Neural cell (in vitro differentiated cells): ENCODE data around the gene P3R3URF. TPM values are rescaled to one million over a fixed set of nuclear protein-coding genes. Genes with fewer than 3 reads are reported as not detected.

Source experiments
- H2AFZ ChIP-seq: fragments of 200-600, 300-800 bp; sonication (generic), shearing (Covaris generic); 2 replicates; pipeline ENCODE4 v1.6.0; 2014; ENCODE audit warnings: low read depth, mild to moderate bottlenecking, antibody characterized with exemption, low read length, moderate library complexity
- H3F3A ChIP-seq: fragments of 200-600 bp; shearing (Covaris generic); 2 replicates; pipeline ENCODE4 v1.6.1; 2016; ENCODE audit warnings: mild to moderate bottlenecking, moderate library complexity, mixed read lengths, antibody characterized with exemption, low read length; ENCODE audit not compliant: insufficient read depth, poor library complexity, severe bottlenecking
- H3K27ac ChIP-seq: fragments of 200-600, 300-800 bp; sonication (generic), shearing (Covaris generic); 2 replicates; pipeline ENCODE4 v1.5.1; 2014; ENCODE audit warnings: mild to moderate bottlenecking, low read length, moderate library complexity
- H3K27me3 ChIP-seq: fragments of 300-800, 200-600 bp; sonication (generic), shearing (Covaris generic); 2 replicates; pipeline ENCODE4 v1.6.0; 2014; ENCODE audit warnings: mild to moderate bottlenecking, low read depth, low read length, moderate library complexity; ENCODE audit not compliant: insufficient read depth
- H3K36me3 ChIP-seq: fragments of 300-800, 200-600 bp; sonication (generic), shearing (Covaris generic); 2 replicates; pipeline ENCODE4 v1.5.1; 2014; ENCODE audit warnings: mild to moderate bottlenecking, antibody characterized with exemption, low read length, moderate library complexity; ENCODE audit not compliant: insufficient read depth
- H3K4me2 ChIP-seq: fragments of 300-800, 200-600 bp; sonication (generic), shearing (Covaris generic); 2 replicates; pipeline ENCODE4 v1.6.0; 2014; ENCODE audit warnings: mild to moderate bottlenecking, low read length
- H3K4me3 ChIP-seq: fragments of 300-800, 200-600 bp; sonication (generic), shearing (Covaris generic); 2 replicates; pipeline ENCODE4 v1.5.1; 2014; ENCODE audit warnings: mild to moderate bottlenecking, low read length, moderate library complexity
- H3K79me2 ChIP-seq: fragments of 200-600 bp; shearing (Covaris generic); replicated peaks from 2 replicates; pipeline ENCODE4 v1.6.0; 2014; ENCODE audit warnings: mild to moderate bottlenecking, low read length, moderate library complexity; ENCODE audit not compliant: insufficient read depth
- H3K9ac ChIP-seq: fragments of 300-800, 200-600 bp; sonication (generic), shearing (Covaris generic); 2 replicates; pipeline ENCODE4 v1.6.1; 2016; ENCODE audit warnings: mild to moderate bottlenecking, low read length, mixed read lengths
- H3K9me2 ChIP-seq: fragments of 200-600 bp; shearing (Covaris generic); 2 replicates; pipeline ENCODE4 v1.6.1; 2016; ENCODE audit warnings: mild to moderate bottlenecking, low read length, mixed read lengths; ENCODE audit not compliant: insufficient read depth
- H3K9me3 ChIP-seq: fragments of 200-600, 300-800 bp; sonication (generic), shearing (Covaris generic); 2 replicates; pipeline ENCODE4 v1.6.1; 2016; ENCODE audit warnings: mild to moderate bottlenecking, mixed run types, low read length, moderate library complexity, mixed read lengths
- H4K20me1 ChIP-seq: fragments of 200-600 bp; shearing (Covaris generic); 2 replicates; pipeline ENCODE4 v1.6.1; 2016; ENCODE audit warnings: mild to moderate bottlenecking, mixed run types; ENCODE audit not compliant: insufficient read depth
- CTCF ChIP-seq: fragments of 450-650 bp; IDR thresholded peaks from 2 replicates; pipeline ENCODE4 v1.5.1; 2014; ENCODE audit warnings: antibody characterized with exemption, mild to moderate bottlenecking, moderate library complexity; ENCODE audit not compliant: poor library complexity, severe bottlenecking
- EP300 ChIP-seq: fragments of 450-650 bp; conservative IDR thresholded peaks from 2 replicates; pipeline ENCODE4 v1.6.1; 2014; ENCODE audit warnings: antibody characterized with exemption, mild to moderate bottlenecking, moderate library complexity; ENCODE audit not compliant: poor library complexity, severe bottlenecking
- EZH2 ChIP-seq: fragments of 200-600, 300-800 bp; shearing (Covaris generic), sonication (generic); IDR thresholded peaks from 2 replicates; pipeline ENCODE4 v1.6.1; 2014; ENCODE audit warnings: antibody characterized with exemption, low read length, borderline replicate concordance, mild to moderate bottlenecking; ENCODE audit not compliant: insufficient read depth, poor library complexity, severe bottlenecking
- MXI1 ChIP-seq: fragments of 450-650 bp; conservative IDR thresholded peaks from 2 replicates; pipeline ENCODE4 v1.6.1; 2014; ENCODE audit warnings: antibody characterized with exemption, mild to moderate bottlenecking; ENCODE audit not compliant: poor library complexity, severe bottlenecking
- POLR2AphosphoS5 ChIP-seq: IDR thresholded peaks from 2 replicates; pipeline ENCODE4 v1.6.1; 2012
- RAD21 ChIP-seq: fragments of 450-650 bp; conservative IDR thresholded peaks from 2 replicates; pipeline ENCODE4 v1.6.1; 2014; ENCODE audit warnings: antibody characterized with exemption, mild to moderate bottlenecking, moderate library complexity
- REST ChIP-seq: IDR thresholded peaks from 2 replicates; pipeline ENCODE4 v1.6.1; 2012; ENCODE audit warnings: borderline replicate concordance
- SMC3 ChIP-seq: fragments of 450-650 bp; conservative IDR thresholded peaks from 2 replicates; pipeline ENCODE4 v1.6.1; 2014; ENCODE audit warnings: antibody characterized with exemption, mild to moderate bottlenecking, moderate library complexity; ENCODE audit not compliant: poor library complexity
- TAF1 ChIP-seq: IDR thresholded peaks from 2 replicates; pipeline ENCODE4 v1.6.1; 2012; ENCODE audit warnings: low read depth
- polyA plus RNA-seq: library from polyadenylated mRNA; depleted of rRNA; stranded (reverse); fragments of >200 nt; gene quantifications from 2 replicates; pipeline ENCODE4 v1.2.3, GENCODE V29; 2014

The P3R3URF gene
- polyA plus RNA-seq, 1 donor from 2014 or later: not detected

- no peak overlapping the region for H2AFZ ChIP-seq
- H3K79me2 ChIP-seq: no peaks in the 10 kb centered on the region
- H3K4me2 ChIP-seq: no peak overlapping the region
- no peaks in the 10 kb centered on the region for H3K9me2 ChIP-seq
- no peaks in the 10 kb centered on the region for H3K9me3 ChIP-seq
- TF ChIP-seq POLR2AphosphoS5 (no peak), RAD21 (no peak), EZH2 (no peak), SMC3 (no peak), MXI1 (no peak), CTCF (no peak), REST (no peak), TAF1 (no peak), EP300 (no peak)
- H3K9ac ChIP-seq: no peak overlapping the region
- no peaks in the 10 kb centered on the region for H3F3A ChIP-seq
- no peak overlapping the region for H3K4me3 ChIP-seq
- no peaks in the 10 kb centered on the region for H3K36me3 ChIP-seq
- H4K20me1 ChIP-seq: no peaks in the 10 kb centered on the region
- no peak overlapping the region for H3K27ac ChIP-seq
- peaks cover 11% of the 10 kb centered on the region for H3K27me3 ChIP-seq
Observed at GRCh38 chr1:46205791-46206190, 29.5 kb upstream of the P3R3URF start.

- Histone ChIP-seq H3K79me2 (no peaks in the 10 kb centered on the region), H3F3A (no peaks in the 10 kb centered on the region), H3K27ac (no peak overlapping the region), H3K9ac (no peak overlapping the region), H4K20me1 (no peaks in the 10 kb centered on the region), H3K9me2 (no peaks in the 10 kb centered on the region), H3K4me2 (no peak overlapping the region), H3K9me3 (no peaks in the 10 kb centered on the region), H3K36me3 (no peaks in the 10 kb centered on the region), H3K4me3 (no peak overlapping the region), H3K27me3 (peaks cover 11% of the 10 kb centered on the region), H2AFZ (no peak overlapping the region)
- TF ChIP-seq RAD21: no peak
- no peak for TF ChIP-seq SMC3
- TF ChIP-seq TAF1: no peak
- no peak for TF ChIP-seq CTCF
- TF ChIP-seq EZH2: no peak
- no peak for TF ChIP-seq REST
- TF ChIP-seq POLR2AphosphoS5: no peak
- no peak for TF ChIP-seq EP300
- TF ChIP-seq MXI1: no peak
Observed at GRCh38 chr1:46205141-46205540, 28.9 kb upstream of the P3R3URF start.
